Lower leg skin (tissue), 3 donors: ENCODE measurements around the gene SAC3D1.

Experiments
- POLR2A ChIP-seq, 2 donors: fragments of 450-650 bp; IDR thresholded peaks; one replicate each; pipeline ENCODE4 v1.6.1; 2016 to 2017; ENCODE audit warnings: antibody characterized with exemption in 2 of 2, mild to moderate bottlenecking in 1 of 2, moderate library complexity in 1 of 2
- TF ChIP-seq, protein P1 (sequence below), 3 donors: fragments of 450-650 bp; IDR thresholded peaks; one replicate each; pipeline ENCODE4 v1.5.1; 2016; ENCODE audit warnings: antibody characterized with exemption in 3 of 3, mild to moderate bottlenecking in 3 of 3, moderate library complexity in 2 of 3

DNA sequence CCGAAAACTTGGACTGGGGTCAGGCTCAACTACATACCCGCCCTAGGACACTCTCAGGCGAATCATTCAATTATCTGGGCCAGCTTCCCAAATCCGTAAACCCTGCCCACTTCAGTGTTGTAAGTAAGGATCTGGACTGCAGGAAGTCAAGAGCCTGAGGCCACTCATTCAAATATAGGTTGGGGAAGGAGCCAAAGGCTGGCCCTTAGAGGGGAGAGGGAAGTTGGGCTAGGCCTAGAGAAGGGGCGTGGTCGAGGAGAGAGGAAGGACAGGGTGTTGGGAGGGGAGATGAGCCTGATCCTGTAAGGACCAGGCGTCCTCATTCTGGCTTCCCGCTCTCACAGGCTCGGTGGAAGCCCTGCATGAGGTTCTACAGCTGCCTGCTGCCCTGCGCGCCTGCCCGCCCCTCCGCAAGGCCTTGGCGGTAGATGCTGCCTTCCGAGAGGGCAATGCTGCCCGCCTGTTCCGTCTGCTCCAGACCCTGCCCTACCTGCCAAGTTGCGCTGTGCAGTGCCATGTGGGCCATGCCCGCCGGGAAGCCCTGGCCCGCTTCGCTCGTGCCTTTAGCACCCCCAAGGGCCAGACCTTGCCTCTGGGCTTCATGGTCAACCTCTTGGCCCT lies 3.0 kb downstream of the SAC3D1 start:
- TF ChIP-seq, protein P1, sequence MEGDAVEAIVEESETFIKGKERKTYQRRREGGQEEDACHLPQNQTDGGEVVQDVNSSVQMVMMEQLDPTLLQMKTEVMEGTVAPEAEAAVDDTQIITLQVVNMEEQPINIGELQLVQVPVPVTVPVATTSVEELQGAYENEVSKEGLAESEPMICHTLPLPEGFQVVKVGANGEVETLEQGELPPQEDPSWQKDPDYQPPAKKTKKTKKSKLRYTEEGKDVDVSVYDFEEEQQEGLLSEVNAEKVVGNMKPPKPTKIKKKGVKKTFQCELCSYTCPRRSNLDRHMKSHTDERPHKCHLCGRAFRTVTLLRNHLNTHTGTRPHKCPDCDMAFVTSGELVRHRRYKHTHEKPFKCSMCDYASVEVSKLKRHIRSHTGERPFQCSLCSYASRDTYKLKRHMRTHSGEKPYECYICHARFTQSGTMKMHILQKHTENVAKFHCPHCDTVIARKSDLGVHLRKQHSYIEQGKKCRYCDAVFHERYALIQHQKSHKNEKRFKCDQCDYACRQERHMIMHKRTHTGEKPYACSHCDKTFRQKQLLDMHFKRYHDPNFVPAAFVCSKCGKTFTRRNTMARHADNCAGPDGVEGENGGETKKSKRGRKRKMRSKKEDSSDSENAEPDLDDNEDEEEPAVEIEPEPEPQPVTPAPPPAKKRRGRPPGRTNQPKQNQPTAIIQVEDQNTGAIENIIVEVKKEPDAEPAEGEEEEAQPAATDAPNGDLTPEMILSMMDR (IDR thresholded peaks at IDR 0.05), result no peak
- TF ChIP-seq POLR2A (IDR thresholded peaks at IDR 0.05), result no peak
